HG03060 (cell line): ENCODE results near the gene FAM221A.
"Not testable (repeated sequence)": the region's sequence is repeated elsewhere in the genome, so short reads cannot be mapped to it uniquely, and the experiment has no call there.

Source experiments
- ATAC-seq: cut with Tn5 transposase; IDR thresholded peaks from one replicate; pipeline ENCODE4 v1.9.1; 2021; ENCODE audit warnings: low read depth, moderate number of reproducible peaks; ENCODE audit not compliant: unreplicated experiment

FAM221A gene

GRCh38 chr7:23679898-23680413 is at the start of gene FAM221A:
Gene FAM221A (plus strand): TSS chr7:23680199. CDS start chr7:23680219, 20 bp downstream.
- no peak for ATAC-seq

- no peak for ATAC-seq
Measured at GRCh38 chr7:23633417-23633816, 46.6 kb upstream of the FAM221A start.

GRCh38 chr7:23645822-23646221 is 34.2 kb upstream of the FAM221A start:
- ATAC-seq = no peak

GRCh38 chr7:23653942-23654341 is 26.1 kb upstream of the FAM221A start:
- no peak for ATAC-seq

- ATAC-seq = no peak
Measured at GRCh38 chr7:23654508-23654907, 25.5 kb upstream of the FAM221A start.

- ATAC-seq = no peak
Measured at GRCh38 chr7:23655433-23655832, 24.6 kb upstream of the FAM221A start.

GRCh38 chr7:23658831-23659427 is 21.1 kb upstream of the FAM221A start:
- no peak for ATAC-seq

- no peak for ATAC-seq
Measured at GRCh38 chr7:23661385-23661784, 18.6 kb upstream of the FAM221A start.

- ATAC-seq = no peak
Measured at GRCh38 chr7:23662124-23662983, 17.6 kb upstream of the FAM221A start.

GRCh38 chr7:23662984-23663313 is 17.1 kb upstream of the FAM221A start:
- no peak for ATAC-seq

GRCh38 chr7:23664122-23664521 is 15.9 kb upstream of the FAM221A start:
- no peak for ATAC-seq

GRCh38 chr7:23672033-23672432 is 8.0 kb upstream of the FAM221A start:
- ATAC-seq = no peak

- no peak for ATAC-seq
Measured at GRCh38 chr7:23680414-23681405, 711 bp downstream of the FAM221A start.

- not testable (repeated sequence) for ATAC-seq
Measured at GRCh38 chr7:23684041-23684440, 4.0 kb downstream of the FAM221A start.

- ATAC-seq = no peak
Measured at GRCh38 chr7:23685731-23686130, 5.7 kb downstream of the FAM221A start.

- ATAC-seq = no peak
Measured at GRCh38 chr7:23687011-23687410, 7.0 kb downstream of the FAM221A start.

GRCh38 chr7:23689165-23689564 is 9.2 kb downstream of the FAM221A start:
- no peak for ATAC-seq

GRCh38 chr7:23691320-23691719 is 11.3 kb downstream of the FAM221A start:
- ATAC-seq = no peak

GRCh38 chr7:23693224-23693623 is 13.2 kb downstream of the FAM221A start:
- no peak for ATAC-seq

GRCh38 chr7:23696916-23697441 is 17.0 kb downstream of the FAM221A start:
- no peak for ATAC-seq
